NK-92 treated with Interleukin-12 subunit alpha and Interleukin-12 subunit beta, amount 100 ng/mL, for 24 hours (cell line): ENCODE results near the gene A3GALT2.
"Not testable (repeated sequence)": the region's sequence is repeated elsewhere in the genome, so short reads cannot be mapped to it uniquely, and the experiment has no call there.

ENCODE experiments used
- DNase-seq: peaks from one replicate; lab custom pipeline; 2025; lab: John Stamatoyannopoulos, UW

Gene A3GALT2

DNA sequence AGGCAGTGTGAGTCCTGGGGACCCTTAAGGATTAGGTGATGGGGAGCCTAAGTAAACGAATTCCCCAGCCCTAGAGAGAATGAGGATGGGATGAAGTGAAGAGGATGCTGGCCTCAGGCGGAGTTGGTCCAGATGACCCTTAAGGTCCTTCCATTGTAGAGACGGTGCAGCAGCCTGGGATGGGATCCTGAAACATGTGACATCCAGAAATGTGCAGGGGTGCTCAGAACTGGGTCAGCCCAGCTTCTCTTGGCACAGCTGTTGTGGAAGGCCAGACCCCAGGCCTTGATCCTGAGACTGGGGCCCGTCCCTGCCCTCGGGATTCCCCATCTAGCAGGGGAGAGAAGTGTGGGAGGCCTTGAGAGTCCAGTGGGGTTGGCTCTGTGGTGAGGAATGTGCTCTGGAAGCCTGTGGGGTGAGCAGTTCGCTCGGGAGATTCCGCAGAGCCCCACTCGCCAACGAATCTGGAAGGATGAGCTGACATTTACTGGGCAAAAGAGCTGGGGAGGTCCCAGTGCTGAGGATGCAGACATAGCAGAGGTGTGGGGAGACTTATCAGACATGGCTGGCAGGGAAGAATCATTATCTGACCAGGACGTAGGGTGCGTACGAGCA lies 28.1 kb downstream of the A3GALT2 start:
- DNase-seq = no peak

- not testable (repeated sequence) for DNase-seq
Measured at GRCh38 chr1:33290615-33291014, 30.3 kb downstream of the A3GALT2 start.

- DNase-seq = no peak
Measured at GRCh38 chr1:33289858-33290154, 31.1 kb downstream of the A3GALT2 start.

- no peak for DNase-seq
Measured at GRCh38 chr1:33288976-33289857, 31.7 kb downstream of the A3GALT2 start.

GRCh38 chr1:33287317-33287716 lies 33.6 kb downstream of the A3GALT2 start:
- no peak for DNase-seq

DNA sequence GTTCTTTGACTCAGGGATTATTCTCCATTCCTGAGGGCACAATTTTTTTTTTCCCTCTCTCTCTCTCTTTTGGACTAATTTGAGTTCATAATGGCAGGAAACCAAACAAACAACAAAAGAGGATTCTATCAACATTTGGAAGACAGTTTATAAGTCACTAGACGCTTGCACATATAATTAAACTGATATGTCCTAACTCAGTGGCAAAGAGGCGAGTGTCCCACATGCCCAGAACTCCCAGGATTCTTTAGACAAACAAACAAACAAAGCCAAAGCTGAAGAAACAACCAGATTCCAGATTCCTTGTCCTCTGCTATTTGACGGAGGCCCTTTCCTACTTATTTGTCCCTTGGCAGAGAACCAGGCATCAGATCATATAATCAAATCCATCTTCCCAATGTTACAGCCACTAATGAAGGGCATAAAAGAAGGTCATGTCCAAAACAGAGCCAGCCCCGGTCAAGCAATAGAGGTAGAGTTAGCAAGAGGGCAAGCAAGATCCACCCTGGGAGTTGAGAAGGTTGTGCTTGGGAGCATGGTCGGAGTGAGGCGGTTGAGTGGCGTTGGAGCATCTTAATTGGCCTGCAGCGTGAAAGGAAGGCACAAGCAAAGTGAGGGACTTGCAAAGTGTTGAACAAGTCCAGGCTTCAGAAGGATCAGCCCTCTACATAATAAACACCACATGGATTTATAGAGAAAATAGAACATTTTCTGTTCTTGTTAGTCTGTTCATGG lies 34.3 kb downstream of the A3GALT2 start:
- no peak for DNase-seq

DNA sequence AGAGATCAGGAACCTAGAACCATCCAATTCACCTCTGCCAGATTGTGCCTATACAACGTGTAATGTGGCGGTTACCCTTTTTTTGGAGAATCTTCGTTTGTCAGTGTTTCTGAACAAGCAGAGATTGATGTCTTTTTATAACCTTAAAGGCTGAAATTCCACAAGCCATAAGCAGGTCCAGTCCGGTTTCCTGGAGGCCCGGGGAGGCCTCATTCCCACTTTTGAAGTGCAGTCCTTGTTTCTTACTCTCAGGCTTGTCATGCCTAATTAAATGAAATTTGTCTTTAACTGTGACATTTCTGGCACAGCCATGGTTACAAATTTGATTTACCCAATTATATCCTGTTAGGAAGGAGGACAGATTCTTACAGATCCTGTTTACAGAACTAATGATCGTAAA lies 36.8 kb downstream of the A3GALT2 start:
- DNase-seq = no peak

- no peak for DNase-seq
Measured at GRCh38 chr1:33282791-33283190, 38.1 kb downstream of the A3GALT2 start.

- DNase-seq = no peak
Measured at GRCh38 chr1:33281554-33282303, 39.2 kb downstream of the A3GALT2 start.

GRCh38 chr1:33280091-33280661 lies 40.7 kb downstream of the A3GALT2 start:
- no peak for DNase-seq

GRCh38 chr1:33277488-33278084 lies 43.3 kb downstream of the A3GALT2 start:
- no peak for DNase-seq

GRCh38 chr1:33276573-33277298 lies 44.2 kb downstream of the A3GALT2 start:
- no peak for DNase-seq

- no peak for DNase-seq
Measured at GRCh38 chr1:33275706-33276572, 45.0 kb downstream of the A3GALT2 start.

DNA sequence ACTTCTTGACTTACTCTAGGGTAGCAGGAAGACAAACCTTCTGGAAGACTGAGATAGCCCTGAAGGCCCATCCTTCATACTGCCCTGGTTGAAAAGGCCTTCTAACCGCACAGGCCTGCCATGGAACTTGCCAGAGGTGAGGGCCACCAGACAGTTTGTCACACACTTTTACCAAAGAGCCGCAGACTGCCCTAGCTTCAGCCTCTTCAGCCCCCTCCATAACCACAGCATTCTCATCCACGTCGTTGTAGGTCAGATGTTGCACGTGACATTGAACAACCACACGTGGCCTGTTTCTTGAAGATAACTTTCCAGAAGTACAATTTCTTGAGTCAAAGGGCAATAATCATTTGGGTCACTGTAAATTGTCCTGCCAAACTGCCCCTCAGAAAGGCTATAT lies 45.7 kb downstream of the A3GALT2 start:
- no peak for DNase-seq

- DNase-seq = no peak
Measured at GRCh38 chr1:33274446-33274845, 46.5 kb downstream of the A3GALT2 start.

- DNase-seq = no peak
Measured at GRCh38 chr1:33273961-33274371, 46.9 kb downstream of the A3GALT2 start.

GRCh38 chr1:33273406-33273805 lies 47.5 kb downstream of the A3GALT2 start:
- peak; percentile 33 for DNase-seq

DNA sequence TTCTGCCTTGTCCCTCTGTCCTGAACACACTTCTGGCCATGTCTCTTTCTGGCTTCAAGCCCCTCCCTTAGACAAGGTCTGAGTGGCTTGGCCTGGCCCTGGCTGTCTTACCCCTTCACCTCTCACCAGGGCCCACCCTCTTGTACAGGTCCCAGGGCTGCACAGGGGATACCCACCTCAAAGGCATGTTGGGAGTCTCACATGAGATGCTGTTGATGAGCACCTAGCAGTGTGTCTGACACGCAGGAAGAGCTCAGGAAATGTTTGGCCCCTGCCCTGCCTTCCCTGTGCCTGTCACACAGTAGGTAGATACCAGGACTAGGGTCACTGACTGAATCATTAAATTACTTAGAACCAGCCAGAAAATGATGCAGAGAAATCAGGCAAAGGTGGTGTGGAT lies 48.0 kb downstream of the A3GALT2 start:
- no peak for DNase-seq

DNA sequence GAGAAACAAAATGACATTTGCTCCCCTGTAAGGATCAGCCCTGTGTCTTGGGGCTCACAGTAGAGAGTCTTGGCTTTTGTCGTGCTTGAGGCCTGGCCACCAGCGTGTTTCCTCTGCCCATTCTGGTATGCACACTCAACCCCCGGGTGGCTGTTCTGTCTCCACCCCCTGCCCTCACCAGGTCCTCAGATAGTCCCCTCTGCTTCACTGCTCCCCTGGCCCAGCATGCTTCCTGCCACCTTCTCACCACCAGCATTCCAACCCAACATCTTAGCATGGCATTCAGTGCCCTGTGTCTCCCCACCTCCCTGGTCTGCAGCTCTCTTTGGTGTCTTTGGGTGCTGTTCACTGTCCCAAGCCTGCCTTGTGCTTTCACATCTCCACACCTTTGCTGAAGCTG lies 48.4 kb downstream of the A3GALT2 start:
- no peak for DNase-seq
